ENCODE data around the gene KCNN3.

Gene KCNN3

DNA sequence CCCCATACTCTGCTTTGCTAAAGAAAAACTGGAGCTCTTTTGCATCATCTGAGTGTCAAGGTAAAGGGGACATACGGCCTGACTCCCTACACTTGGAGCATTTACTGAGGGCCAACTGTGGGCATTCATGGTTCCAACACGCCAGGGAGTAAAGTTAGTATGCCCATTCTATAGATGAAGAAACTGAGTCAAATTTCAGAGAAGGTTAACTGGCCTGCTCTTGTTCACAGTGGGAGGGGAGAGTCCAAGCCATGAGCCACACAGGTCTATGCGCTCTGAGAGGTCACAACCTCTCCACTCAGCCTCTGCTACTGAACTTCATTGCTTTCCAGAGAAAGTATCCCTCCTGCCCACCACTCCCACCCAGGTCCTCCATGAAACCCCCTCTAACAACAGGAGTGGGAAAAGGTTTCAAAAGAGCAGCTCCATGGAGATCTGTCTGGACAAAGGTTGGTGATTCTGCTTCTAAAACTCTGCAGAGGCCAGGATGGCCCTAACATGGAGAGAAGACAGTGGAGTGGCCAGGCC, 6.8 kb upstream of the KCNN3 start:
- Mint-ChIP-seq H3K9me3 (no peaks in the 10 kb centered on the region), H3K4me3 (no peak overlapping the region), H3K4me1 (peaks cover 14% of the 10 kb centered on the region), H3K36me3 (ENCODE audit: low read depth) (no peaks in the 10 kb centered on the region), H3K27ac (no peak overlapping the region), H3K27me3 (ENCODE audit: low read depth, poor library complexity) (peaks cover 21% of the 10 kb centered on the region)
- TF ChIP-seq, protein P1, sequence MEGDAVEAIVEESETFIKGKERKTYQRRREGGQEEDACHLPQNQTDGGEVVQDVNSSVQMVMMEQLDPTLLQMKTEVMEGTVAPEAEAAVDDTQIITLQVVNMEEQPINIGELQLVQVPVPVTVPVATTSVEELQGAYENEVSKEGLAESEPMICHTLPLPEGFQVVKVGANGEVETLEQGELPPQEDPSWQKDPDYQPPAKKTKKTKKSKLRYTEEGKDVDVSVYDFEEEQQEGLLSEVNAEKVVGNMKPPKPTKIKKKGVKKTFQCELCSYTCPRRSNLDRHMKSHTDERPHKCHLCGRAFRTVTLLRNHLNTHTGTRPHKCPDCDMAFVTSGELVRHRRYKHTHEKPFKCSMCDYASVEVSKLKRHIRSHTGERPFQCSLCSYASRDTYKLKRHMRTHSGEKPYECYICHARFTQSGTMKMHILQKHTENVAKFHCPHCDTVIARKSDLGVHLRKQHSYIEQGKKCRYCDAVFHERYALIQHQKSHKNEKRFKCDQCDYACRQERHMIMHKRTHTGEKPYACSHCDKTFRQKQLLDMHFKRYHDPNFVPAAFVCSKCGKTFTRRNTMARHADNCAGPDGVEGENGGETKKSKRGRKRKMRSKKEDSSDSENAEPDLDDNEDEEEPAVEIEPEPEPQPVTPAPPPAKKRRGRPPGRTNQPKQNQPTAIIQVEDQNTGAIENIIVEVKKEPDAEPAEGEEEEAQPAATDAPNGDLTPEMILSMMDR (IDR thresholded peaks at IDR 0.05) = no peak
- DNase-seq = no peak

DNA sequence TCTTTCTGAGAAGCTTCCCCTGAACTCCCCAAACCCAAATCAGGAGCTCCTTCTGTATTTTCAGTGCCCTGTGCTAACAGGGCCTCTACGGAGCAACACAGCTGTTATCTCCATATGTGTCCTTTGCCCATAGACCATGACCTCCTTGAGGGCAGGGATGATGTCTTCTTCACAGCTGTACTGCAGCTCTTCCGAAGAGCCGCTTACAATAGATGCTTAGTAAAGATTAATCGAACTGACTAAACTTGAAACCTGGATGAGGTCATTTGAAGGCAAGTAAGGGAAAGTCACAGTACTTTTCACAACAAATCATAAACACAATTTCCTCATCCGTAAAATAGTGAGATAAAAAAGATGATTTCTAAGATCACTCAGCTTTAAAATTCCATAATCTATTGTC, 4.4 kb upstream of the KCNN3 start:
- H3K4me3 Mint-ChIP-seq = no peak overlapping the region
- DNase-seq = no peak
- no peaks in the 10 kb centered on the region for H3K36me3 Mint-ChIP-seq (ENCODE audit: low read depth)
- peaks cover 19% of the 10 kb centered on the region for H3K27me3 Mint-ChIP-seq (ENCODE audit: low read depth, poor library complexity)
- H3K27ac Mint-ChIP-seq = no peak overlapping the region
- H3K9me3 Mint-ChIP-seq = no peaks in the 10 kb centered on the region
- peaks cover 30% of the 10 kb centered on the region for H3K4me1 Mint-ChIP-seq
- TF ChIP-seq, protein P1 (IDR thresholded peaks at IDR 0.05) = no peak

DNA sequence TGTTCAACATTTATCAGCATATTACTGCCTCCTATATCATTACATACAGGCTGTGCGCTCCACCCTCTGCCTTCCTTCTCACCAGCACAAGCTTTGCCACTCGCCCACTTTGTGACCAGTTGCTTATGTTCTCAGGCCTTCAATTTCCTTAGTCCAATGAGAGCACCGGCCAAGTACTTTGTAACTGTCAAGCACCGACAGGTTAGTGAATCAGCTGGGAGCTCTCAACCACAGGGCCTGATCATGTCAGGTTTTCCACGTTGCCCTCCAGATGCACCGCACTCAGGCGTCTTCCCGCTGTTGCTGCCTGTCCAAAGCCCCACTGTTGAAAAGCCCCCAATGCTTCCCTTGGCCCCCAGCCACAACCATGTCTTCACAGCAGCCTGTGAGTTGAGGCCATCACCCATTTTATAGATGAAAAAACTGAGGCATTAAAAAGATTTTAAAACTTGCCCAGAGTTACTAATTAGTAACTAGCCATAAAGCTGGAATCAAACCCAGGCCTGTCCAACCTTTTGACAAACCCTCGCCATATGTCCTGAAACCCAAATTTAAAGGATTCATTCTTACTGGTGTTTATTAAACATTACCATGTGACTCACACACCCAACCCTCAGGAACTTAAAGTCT, 3.4 kb upstream of the KCNN3 start:
- Mint-ChIP-seq H3K4me1 (peaks cover 40% of the 10 kb centered on the region), H3K36me3 (ENCODE audit: low read depth) (no peaks in the 10 kb centered on the region), H3K27ac (no peak overlapping the region), H3K9me3 (no peaks in the 10 kb centered on the region), H3K27me3 (ENCODE audit: low read depth, poor library complexity) (peaks cover 26% of the 10 kb centered on the region), H3K4me3 (no peak overlapping the region)
- TF ChIP-seq, protein P1 (IDR thresholded peaks at IDR 0.05) = no peak
- DNase-seq = no peak

DNA sequence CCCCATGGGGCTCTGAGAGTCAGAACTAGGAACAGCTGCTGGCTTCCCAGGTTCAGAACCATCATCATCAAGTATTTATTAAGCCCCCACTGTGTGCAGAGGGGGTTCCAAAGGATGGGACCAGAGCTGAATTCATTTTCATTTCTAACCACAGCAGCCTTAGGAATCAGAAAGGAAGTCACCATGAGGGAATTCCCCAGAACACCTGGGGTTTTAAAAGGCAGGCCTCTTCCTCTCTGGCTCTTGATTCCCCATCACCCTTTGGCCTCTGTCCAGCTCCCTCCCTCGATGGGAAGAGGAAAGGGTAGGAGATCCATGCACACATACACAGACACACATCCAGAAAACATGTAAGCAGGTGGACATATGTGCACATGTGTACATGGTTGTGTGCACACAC, 1.3 kb upstream of the KCNN3 start:
- peaks cover 46% of the 10 kb centered on the region for H3K27me3 Mint-ChIP-seq (ENCODE audit: low read depth, poor library complexity)
- H3K4me1 Mint-ChIP-seq = peaks cover 46% of the 10 kb centered on the region
- H3K9me3 Mint-ChIP-seq = no peaks in the 10 kb centered on the region
- no peak for DNase-seq
- TF ChIP-seq, protein P1 (IDR thresholded peaks at IDR 0.05) = no peak
- no peak overlapping the region for H3K4me3 Mint-ChIP-seq
- no peak overlapping the region for H3K27ac Mint-ChIP-seq
- H3K36me3 Mint-ChIP-seq (ENCODE audit: low read depth) = no peaks in the 10 kb centered on the region

DNA sequence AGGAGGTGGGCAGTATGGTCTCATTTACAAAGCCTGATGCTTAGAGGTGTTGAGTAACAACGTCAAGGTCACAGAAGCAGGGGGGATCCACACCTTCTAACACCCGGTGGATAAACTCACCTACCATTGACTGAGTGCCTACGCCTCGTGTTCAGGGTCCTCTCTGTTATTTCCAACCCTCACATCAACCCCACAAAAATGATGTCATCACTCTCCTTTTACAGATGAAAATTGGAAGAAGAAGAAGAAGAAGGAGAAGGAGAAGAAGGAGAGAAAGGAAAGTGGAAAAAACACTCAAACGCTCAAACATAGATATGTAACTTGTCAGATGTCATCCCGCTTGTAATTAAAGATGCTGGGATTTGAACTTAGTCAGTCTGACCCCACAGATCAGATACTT, 653 bp upstream of the KCNN3 start:
- Mint-ChIP-seq H3K27ac (no peak overlapping the region), H3K4me3 (no peak overlapping the region), H3K4me1 (peaks cover 53% of the 10 kb centered on the region), H3K27me3 (ENCODE audit: low read depth, poor library complexity) (peaks cover 53% of the 10 kb centered on the region), H3K9me3 (no peaks in the 10 kb centered on the region), H3K36me3 (ENCODE audit: low read depth) (no peaks in the 10 kb centered on the region)
- no peak for DNase-seq
- TF ChIP-seq, protein P1 (IDR thresholded peaks at IDR 0.05) = no peak
